ENCODE data around the gene WASHC3.

- TF ChIP-seq CTCF (IDR thresholded peaks at IDR 0.05) (no peak), POLR2A (IDR thresholded peaks at IDR 0.05) (no peak)
Observed at GRCh38 chr12:102050660-102051430, 10.9 kb downstream of the WASHC3 start.
